Endothelial cell of umbilical vein (primary cell): ENCODE measurements around the gene OTOS.

ENCODE experiments used
- CTCF ChIP-seq, 2 donors: IDR thresholded peaks; 1 replicate in 1 of 2; 2 replicates in 1 of 2; pipeline ENCODE4 v1.5.1; 2011; ENCODE audit warnings: low read length in 2 of 2, mild to moderate bottlenecking in 2 of 2, moderate library complexity in 2 of 2, control low read depth in 1 of 2, inconsistent platforms in 1 of 2, low read depth in 1 of 2; ENCODE audit not compliant: insufficient read depth in 1 of 2; ENCODE audit errors: extremely low read depth in 1 of 2
- EZH2 ChIP-seq: IDR thresholded peaks from 2 replicates; pipeline ENCODE4 v1.6.1; 2012; ENCODE audit warnings: borderline replicate concordance, low read depth, mild to moderate bottlenecking, moderate library complexity, low read length, inconsistent platforms; ENCODE audit not compliant: severe bottlenecking
- MAX ChIP-seq: IDR thresholded peaks from 2 replicates; pipeline ENCODE4 v1.6.1; 2011; ENCODE audit not compliant: insufficient read depth, insufficient read length
- POLR2A ChIP-seq: IDR thresholded peaks from 2 replicates; pipeline ENCODE4 v1.6.1; 2012; ENCODE audit warnings: low read depth, mild to moderate bottlenecking, control low read depth, low read length
- POLR2AphosphoS5 ChIP-seq: IDR thresholded peaks from 2 replicates; pipeline ENCODE4 v1.6.1; 2012; ENCODE audit warnings: low read depth, mild to moderate bottlenecking, control low read depth, low read length, moderate library complexity; ENCODE audit not compliant: insufficient read depth

- TF ChIP-seq CTCF (IDR thresholded peaks at IDR 0.05; ENCODE audit: extremely low read depth in 1 of 2, insufficient read depth in 1 of 2, low read depth in 1 of 2, low read length in 2 of 2) (no peak), POLR2A (no peak), MAX (no peak), EZH2 (no peak), POLR2AphosphoS5 (no peak)
Measured at GRCh38 chr2:240121190-240121589, 19.3 kb downstream of the OTOS start.
